ENCODE data around the gene CA7.
"Not testable (repeated sequence)": the region's sequence is repeated elsewhere in the genome, so short reads cannot be mapped to it uniquely, and the experiment has no call there.

CA7 gene

DNA sequence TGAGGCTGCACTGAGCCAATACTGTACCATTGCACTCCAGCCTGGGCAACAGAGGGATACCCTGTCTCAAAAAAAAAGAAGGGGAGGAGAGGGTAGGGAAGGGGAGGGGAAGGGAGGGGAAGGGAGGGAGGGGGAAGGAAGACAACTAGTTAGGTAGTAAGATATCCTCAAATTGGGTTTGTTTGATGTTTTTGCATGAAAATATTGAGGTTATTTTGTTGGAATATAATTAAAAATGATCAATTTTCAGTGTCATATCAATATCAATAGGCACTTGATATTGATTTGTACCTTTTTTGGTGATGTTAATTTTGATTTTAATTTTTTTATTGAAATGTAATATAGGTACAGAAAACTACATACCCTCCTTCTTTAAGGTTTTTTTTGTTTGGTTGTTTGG, 19.5 kb downstream of the CA7 start:
- intact Hi-C loops (cut with DNase I; ENCODE audit: low total_unique reads): loop anchor here (10.0 kb wide), 1 partner anchor 139 kb away; no protein-coding TSS in a partner anchor
- H3K4me1 ChIP-seq: peaks cover 0 to 2% (median 0%) of the 10 kb centered on the region in 4 donors
- no peak for DNase-seq
- no peaks in the 10 kb centered on the region for H3K9me3 ChIP-seq
- no peaks in the 10 kb centered on the region for H3K27me3 ChIP-seq
- no peaks in the 10 kb centered on the region for H3K36me3 ChIP-seq
- TF ChIP-seq, protein P1, sequence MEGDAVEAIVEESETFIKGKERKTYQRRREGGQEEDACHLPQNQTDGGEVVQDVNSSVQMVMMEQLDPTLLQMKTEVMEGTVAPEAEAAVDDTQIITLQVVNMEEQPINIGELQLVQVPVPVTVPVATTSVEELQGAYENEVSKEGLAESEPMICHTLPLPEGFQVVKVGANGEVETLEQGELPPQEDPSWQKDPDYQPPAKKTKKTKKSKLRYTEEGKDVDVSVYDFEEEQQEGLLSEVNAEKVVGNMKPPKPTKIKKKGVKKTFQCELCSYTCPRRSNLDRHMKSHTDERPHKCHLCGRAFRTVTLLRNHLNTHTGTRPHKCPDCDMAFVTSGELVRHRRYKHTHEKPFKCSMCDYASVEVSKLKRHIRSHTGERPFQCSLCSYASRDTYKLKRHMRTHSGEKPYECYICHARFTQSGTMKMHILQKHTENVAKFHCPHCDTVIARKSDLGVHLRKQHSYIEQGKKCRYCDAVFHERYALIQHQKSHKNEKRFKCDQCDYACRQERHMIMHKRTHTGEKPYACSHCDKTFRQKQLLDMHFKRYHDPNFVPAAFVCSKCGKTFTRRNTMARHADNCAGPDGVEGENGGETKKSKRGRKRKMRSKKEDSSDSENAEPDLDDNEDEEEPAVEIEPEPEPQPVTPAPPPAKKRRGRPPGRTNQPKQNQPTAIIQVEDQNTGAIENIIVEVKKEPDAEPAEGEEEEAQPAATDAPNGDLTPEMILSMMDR (IDR thresholded peaks at IDR 0.05): no peak
- H3K4me3 ChIP-seq: no peak overlapping the region
- H3K27ac ChIP-seq: no peak overlapping the region

DNA sequence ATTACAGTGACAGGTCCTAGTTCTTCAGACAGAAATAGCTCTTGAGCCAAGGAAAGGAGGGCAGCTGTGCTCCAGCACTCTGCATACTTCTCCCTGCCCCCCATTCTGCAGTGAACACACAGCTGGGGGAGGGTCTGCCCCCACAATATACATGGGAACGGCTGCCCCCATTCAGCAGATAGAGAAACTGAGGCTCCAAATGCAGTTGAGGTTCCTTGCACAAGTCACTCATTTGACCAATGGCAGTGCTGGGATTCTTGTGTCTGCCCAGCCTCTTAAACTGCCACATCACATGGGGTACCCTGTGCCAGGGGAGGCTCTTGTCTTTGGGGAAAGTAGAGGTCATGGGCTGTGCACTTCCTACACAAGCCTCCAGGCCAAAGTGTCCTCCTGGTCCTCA, 25.2 kb downstream of the CA7 start:
- Histone ChIP-seq H3K4me3 (no peak overlapping the region), H3K27me3 (no peaks in the 10 kb centered on the region), H3K27ac (no peak overlapping the region), H3K4me1 (peaks cover 0 to 18% (median 13%) of the 10 kb centered on the region in 4 donors), H3K9me3 (no peaks in the 10 kb centered on the region), H3K36me3 (no peaks in the 10 kb centered on the region)
- TF ChIP-seq, protein P1 (IDR thresholded peaks at IDR 0.05): no peak
- DNase-seq: no peak
- intact Hi-C loops (cut with DNase I; ENCODE audit: low total_unique reads): loop anchor here (5.0 to 10.0 kb wide), 3 partner anchors 37 to 262 kb away; partner anchors contain the start of gene NAE1

DNA sequence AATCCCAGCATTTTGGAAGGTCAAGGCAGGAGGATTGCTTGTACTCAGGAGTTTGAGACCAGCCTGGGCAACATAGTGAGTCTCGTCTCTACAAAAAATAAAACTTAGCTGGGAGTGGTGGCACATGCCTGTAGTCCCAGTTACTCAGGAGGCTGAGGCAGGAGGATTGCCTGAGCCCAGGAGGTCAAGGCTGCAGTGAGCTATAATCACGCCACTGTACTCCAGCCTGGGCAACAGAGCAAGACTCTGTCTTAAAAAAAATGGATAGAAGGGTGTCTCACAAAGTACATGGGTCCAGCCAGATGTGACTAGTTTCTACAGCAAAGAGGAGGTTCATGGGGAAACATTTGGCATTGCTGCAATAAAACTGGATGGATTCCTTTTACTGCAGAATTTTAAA, 27.1 kb downstream of the CA7 start:
- H3K27ac ChIP-seq, H3K4me3 ChIP-seq, DNase-seq, H3K9me3 ChIP-seq, H3K27me3 ChIP-seq, H3K36me3 ChIP-seq: not testable (repeated sequence)
- intact Hi-C loops (cut with DNase I; ENCODE audit: low total_unique reads): loop anchor here (10.0 kb wide), 1 partner anchor 327 kb away; no protein-coding TSS in a partner anchor
- H3K4me1 ChIP-seq: peaks cover 0 to 25% (median 13%) of the 10 kb centered on the region in 4 donors

DNA sequence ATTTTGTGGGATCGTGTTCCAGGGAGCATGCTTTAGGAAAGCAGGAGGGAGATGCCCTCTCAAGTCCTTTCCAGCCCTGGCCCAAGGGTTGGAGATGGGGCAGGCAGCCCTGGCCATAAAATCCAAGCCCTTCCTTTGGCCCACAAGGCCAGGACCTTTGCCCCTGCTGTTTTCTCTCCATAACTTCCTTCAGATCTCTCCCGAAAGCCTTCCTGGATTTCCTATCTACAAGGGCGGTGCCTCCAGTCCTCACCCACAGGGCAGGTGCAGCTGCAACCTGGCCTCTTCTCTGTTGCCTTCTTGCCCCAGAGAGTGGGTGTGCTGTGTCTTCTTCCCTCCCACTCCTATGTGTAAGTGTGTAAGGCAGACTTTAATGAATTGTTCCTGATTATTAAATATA, 27.6 kb downstream of the CA7 start:
- peaks cover 0 to 25% (median 13%) of the 10 kb centered on the region in 4 donors for H3K4me1 ChIP-seq
- no peaks in the 10 kb centered on the region for H3K36me3 ChIP-seq
- H3K9me3 ChIP-seq: no peaks in the 10 kb centered on the region
- intact Hi-C loops (cut with DNase I; ENCODE audit: low total_unique reads): loop anchor here (10.0 kb wide), 1 partner anchor 327 kb away; no protein-coding TSS in a partner anchor
- TF ChIP-seq, protein P1 (IDR thresholded peaks at IDR 0.05): no peak
- H3K27me3 ChIP-seq: no peaks in the 10 kb centered on the region
- no peak for DNase-seq
- no peak overlapping the region for H3K27ac ChIP-seq
- H3K4me3 ChIP-seq: no peak overlapping the region

DNA sequence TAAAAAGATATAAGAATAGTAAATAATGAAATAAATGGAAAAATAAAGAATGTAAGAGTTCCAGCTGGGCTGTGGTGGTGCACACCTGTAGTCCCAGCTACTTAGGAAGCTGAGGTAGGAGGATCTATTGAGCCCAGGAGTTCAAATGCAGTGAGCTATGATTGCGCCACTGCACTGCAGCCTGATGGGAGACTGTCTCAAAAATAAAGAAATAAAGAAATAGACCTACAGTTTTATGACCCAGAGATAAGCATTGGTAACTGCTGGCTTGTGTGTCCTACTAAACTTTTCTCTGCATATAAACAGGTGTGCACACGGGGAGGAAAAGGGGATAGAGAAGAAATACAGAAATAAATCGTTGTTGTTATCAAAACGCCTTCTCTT, 28.3 kb downstream of the CA7 start:
- Histone ChIP-seq H3K4me1 (peaks cover 0 to 25% (median 13%) of the 10 kb centered on the region in 4 donors), H3K27me3 (no peaks in the 10 kb centered on the region), H3K36me3 (no peaks in the 10 kb centered on the region), H3K27ac (peak overlapping the region; percentile 68 to 75), H3K9me3 (no peaks in the 10 kb centered on the region), H3K4me3 (peak overlapping the region; percentile 37 to 45)
- no peak for DNase-seq
- TF ChIP-seq, protein P1 (IDR thresholded peaks at IDR 0.05): no peak
- intact Hi-C loops (cut with DNase I; ENCODE audit: low total_unique reads): loop anchor here (10.0 kb wide), 1 partner anchor 328 kb away; no protein-coding TSS in a partner anchor

DNA sequence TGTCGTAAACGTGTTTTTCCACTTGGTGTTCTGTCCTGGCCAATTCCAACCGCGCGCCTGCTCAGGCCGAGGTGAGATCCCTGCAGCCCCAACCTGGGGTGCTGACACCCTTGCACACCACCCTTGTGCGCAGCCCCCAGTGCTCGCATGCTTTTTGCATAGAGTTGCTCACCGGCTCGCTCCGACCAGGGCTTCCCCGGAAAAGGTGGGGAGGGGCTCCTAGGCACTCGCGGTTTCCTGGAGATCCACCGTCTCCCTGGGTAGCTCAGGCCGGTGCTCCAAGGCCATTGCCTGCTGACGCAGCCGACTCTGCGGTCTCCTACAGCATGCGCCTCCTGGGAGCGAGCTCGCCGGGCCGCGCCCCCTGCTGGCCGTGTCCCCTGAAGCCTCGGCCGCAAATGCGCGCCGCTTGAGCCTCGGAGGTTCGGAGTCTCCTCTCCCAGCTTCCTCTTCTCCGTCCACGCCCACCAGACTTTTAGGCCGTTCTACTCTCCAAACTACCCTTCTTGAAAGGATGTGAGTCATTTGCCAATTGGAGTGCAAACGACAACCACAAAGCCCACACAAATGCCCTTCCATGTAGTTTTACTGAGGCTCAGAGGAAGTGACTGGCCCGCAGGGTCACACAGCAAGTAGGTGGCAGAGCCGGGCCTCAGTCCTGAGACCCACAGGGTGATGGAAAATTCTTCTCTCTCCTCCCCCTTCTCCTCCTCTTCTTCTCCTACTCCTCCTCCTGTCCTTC, 28.9 kb downstream of the CA7 start:
- Histone ChIP-seq H3K4me1 (peaks cover 0 to 23% (median 13%) of the 10 kb centered on the region in 4 donors), H3K9me3 (no peaks in the 10 kb centered on the region), H3K4me3 (peak overlapping the region; percentile 37 to 45), H3K27me3 (no peaks in the 10 kb centered on the region), H3K27ac (peak overlapping the region; percentile 68 to 75), H3K36me3 (no peaks in the 10 kb centered on the region)
- TF ChIP-seq, protein P1 (IDR thresholded peaks at IDR 0.05): peak; percentile 92 to 93
- intact Hi-C loops (cut with DNase I; ENCODE audit: low total_unique reads): loop anchor here (10.0 kb wide), 1 partner anchor 328 kb away; no protein-coding TSS in a partner anchor
- DNase-seq: peak; percentile 88 to 95

Measured in tibial artery (tissue), 4 donors.